Measurements from ENCODE around the gene GRM4.

The GRM4 gene

DNA sequence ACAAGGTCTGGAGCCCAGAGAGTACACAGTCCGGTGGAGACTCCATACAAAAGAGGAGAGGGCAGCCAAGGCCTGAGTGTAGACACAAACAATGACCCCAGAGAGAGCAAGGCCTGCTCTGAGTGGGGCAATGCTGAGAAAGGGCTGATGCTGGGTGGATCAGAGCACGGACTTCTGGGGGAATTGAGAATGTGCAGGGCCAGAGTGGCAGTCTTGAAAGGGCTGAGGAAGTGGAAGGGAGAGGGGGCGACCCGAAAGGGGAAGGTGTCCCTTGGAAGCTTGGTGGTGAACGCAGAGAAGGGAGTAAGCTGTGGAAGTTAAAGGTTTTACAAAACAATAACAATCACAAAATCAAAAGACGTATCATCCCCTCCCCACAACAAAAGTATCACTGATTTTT, 12.0 kb upstream of the GRM4 start:
- FAIRE-seq (no peak), DNase-seq (ENCODE audit: low spot score) (no peak)

DNA sequence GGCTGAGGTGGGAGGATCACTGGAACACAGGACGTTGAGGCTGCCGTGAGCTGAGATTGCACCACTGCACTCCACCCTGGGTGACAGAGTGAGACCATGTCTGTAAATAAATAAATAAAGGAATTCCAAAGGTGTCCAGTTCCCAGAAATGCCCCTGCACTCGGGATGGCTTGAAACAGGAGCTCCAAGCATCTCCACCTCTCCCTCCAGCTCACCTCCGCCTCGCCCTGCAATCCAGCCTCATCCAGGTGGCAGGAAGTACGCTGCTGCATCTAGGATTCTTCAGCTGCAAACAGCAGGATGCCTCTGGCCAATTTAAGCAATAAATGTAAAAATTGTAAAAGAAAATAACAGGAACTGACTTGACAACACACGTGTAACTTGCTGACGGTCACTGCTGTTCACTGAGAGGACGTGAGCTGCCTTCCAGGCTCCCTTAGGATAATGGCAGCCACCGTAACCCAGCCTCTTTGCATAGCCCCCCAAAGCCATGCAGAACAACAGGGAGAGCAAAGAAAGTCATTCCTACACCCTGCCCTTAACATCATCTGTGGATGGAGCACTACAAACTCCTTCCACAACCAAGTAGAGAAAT, 11.4 kb upstream of the GRM4 start:
- DNase-seq (ENCODE audit: low spot score), result no peak
- FAIRE-seq, result no peak

GRCh38 chr6:34155471-34156300, 9.8 kb upstream of the GRM4 start:
- FAIRE-seq (no peak), DNase-seq (ENCODE audit: low spot score) (no peak)

DNA sequence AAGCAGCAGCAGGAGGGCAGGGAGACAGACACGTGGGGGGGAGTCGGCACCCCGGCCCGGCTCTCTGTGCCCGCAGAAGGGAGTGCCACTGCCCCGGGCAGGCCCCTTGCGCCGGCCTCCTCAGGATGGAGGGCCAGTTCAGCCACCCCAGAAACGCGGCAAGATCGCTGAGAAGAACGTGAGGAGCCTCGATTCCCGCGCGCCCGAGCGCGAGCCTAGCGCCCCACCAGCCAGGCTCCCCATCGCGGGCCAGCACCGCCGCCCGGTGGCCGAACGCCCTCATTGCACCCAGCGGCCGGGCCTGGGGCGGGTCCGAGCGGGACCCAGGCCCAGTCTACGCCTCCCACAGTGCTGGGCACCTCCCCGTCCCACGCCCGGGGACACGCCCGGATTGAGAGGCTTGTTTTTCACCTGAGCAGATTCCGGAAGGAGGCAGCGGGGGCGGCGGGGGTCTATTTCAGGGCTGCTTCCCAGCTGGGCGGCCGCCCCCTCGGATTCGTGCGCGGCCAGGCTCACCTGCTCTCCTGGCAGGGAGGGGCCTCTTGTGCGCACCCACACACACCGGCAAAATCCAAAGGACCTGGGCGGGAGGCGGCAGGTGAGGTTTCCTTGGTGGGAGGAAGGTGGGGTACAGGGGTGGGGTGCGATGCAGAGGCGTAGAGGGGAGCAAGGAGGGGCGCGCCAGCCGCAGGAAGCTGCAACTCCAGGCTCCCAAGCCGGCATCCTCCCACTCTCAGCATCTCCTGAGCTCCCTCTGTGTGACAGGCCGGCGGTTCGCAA, 9.0 kb upstream of the GRM4 start:
- DNase-seq (ENCODE audit: low spot score) (peak; percentile 86), FAIRE-seq (no peak)

DNA sequence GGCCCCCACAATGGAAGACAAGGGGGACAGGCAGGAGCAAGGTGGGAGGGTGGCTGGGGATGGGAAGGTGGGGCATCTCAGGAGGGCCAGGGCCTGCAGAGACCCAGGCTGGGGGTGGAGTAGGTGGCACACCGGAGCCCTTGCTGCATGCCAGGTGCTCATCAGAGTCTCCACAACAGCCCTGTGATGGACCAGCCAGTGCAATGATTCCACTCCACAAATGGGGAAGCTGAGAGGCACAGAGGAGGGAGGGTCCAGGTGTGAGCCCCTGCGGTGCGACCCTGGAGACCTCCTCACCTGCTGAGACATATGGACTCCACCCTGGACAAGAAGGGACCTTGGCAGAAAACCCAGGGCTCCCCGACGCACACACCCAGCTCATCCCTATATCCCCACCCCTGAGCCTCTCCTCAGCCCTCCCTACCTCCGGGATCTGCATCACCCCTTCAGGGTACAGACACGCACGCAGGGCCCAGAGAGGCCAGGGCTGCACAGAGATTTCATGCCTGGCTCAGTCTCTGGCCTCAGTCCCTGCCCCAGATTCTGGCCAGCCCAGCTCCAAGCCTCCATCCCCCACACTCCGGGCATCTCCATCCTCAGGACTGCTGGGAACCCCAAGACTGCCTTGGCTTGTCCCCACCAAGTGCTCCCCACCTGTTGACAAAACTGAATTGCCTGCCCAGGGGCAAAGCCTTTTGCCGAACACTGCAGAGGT, 7.1 kb upstream of the GRM4 start:
- FAIRE-seq, result no peak
- no peak for DNase-seq (ENCODE audit: low spot score)

GRCh38 chr6:34152042-34152524, 6.2 kb upstream of the GRM4 start:
- FAIRE-seq, result no peak
- DNase-seq (ENCODE audit: low spot score), result no peak

GRCh38 chr6:34151321-34152041, 5.6 kb upstream of the GRM4 start:
- DNase-seq (ENCODE audit: low spot score) (no peak), FAIRE-seq (no peak)

DNA sequence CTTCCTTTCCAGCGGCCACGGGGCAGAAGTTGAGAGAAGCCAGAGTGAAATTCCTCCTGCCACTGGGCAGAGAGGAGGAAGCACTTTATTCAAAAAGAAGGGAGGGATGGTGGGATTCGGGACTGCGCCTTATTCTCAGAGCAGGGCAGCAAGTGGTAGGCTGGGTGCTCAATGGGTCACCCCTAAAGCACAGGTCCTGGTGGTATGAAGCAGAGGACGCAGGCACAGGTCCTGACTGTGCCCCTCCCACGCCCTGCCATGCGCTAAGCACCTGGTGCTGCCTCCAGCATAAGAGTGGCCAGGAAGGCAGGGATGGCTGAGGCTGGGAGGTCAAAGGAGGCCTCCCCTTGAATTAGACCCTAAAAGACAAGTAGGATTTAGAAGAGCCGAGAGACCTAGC, 4.9 kb upstream of the GRM4 start:
- FAIRE-seq, result no peak
- DNase-seq (ENCODE audit: low spot score), result no peak

GRCh38 chr6:34149831-34150400, 4.0 kb upstream of the GRM4 start:
- DNase-seq (ENCODE audit: low spot score) (no peak), FAIRE-seq (no peak)

DNA sequence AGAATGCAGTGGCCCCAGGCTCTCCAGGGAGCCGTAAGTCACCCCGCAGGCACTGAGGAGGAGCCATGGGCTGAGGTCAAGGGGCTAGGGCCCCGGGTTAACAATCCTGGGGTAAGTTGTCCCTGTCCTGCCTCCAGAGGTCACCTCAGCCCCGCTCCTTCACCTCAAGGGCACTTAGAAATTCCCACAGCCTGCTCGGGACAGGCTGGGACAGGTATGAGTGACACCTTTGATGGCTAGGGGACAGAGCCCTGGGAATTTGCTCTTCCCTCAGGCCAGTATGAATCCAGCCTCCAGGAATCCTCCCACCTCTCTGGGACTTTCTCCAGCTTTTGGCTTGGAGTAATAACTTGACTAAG, 3.5 kb upstream of the GRM4 start:
- no peak for DNase-seq (ENCODE audit: low spot score)
- FAIRE-seq, result no peak

DNA sequence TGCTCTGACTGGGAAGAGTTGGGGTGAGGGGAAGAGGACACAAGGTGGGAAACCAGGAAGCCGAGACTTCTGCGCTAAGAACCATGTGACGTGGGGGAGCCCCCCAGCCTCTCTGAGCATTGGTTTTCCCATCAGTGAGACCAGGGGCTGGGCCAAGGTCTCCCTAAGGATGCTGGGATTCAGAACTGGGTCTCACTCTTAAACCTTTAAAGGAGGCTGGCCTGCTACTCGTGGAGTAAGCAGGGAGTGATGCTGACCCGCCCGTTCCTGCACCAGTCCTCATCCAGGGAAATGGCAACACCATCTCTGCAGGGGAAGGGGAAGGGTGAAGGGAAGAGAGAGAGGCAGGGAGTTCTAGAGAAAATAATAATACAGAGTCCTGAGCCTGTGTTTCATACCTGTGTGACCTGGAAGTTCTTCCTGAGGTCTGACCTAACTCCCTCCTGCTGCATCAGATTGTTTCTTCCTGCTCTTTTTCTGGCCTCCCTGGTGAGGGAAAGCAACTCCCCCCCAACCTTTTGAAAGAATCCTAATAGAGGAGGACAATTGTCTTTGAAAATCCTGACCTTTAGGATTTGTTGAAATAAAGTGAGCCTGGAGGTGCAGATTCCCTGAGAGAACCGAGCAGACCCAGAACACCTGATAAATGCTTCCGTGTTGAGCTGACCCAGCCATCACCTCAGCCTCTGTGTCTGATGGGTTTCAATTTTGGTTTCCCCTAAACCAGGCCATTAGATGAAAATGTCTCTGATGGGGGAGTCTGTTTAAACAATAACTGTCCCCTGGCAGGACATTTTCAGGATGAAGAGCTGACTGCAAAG, 3.0 kb upstream of the GRM4 start:
- FAIRE-seq, result no peak
- DNase-seq (ENCODE audit: low spot score), result no peak

DNA sequence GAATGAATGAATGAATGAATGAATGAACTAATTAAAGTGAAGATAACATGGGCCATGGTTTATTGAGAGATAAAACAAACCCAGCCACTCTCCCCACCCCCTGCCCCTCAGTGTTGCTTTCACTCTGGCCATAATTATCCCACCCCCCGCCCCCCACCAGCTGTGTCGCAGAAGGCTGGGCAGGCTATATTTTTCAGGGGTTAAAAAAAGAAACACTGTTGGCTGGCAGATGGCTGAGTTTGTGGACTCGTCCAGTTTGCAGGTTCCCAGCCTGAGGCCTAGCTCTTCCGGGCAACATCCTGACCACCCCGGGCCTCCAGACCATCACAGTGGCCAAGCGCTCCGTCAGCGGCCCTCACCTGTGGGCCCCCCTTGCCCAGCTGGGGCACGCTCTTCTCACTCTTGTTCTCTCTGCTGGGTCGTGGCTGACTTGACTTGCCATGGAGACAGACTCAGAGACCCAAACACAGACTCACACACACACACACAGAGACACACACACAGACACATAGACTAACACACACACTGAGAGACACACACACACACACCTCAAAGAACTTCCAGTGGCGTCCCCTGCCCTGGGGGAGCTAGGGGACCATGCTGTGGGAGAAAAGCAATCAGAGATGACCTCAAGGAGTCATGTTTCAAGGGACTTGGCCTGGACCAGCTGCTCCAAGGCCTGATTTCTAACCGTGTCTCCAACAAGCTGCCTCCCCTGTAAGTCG, 2.2 kb upstream of the GRM4 start:
- DNase-seq (ENCODE audit: low spot score) (no peak), FAIRE-seq (no peak)

DNA sequence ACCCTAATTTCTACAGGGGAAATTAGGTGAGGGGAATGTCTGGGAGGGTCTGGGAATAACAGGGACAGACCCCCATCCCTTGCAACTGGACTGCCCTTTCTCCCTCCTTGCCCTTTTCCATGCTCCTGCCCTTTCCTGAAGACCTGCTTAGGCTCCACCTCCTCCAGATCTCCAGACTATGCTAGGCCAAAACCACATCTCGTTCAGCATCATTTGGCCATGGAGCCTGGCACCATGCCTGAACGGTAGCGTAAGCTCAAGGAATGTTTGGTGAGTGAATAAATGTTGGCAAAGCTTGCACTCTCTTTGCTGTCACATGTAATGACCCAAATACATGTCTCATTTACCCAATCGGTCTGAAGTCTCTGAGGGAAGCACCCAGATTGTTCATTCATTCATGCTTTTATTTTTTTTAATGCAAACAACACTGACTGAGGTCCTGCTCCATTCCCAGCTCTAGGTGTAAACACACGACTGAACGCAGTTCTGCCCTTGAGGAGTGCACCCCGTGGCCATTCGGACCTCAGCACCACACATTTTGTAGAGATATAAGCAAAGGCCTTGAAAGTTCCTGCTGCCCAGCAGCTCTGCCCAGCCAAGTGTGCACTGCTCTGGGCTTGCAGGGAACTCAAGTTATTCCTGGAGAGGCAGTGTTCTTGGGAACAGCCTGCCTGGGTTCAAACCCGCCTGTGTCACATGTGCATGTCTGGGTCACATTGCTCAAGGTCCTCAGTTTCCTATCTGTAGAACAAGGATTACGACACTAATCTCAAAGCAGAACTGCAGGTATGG, 1.1 kb upstream of the GRM4 start:
- FAIRE-seq, result peak; percentile 40
- peak; percentile 38 for DNase-seq (ENCODE audit: low spot score)

GRCh38 chr6:34145161-34146020, 496 bp downstream of the GRM4 start:
- FAIRE-seq (no peak), DNase-seq (ENCODE audit: low spot score) (no peak)

DNA sequence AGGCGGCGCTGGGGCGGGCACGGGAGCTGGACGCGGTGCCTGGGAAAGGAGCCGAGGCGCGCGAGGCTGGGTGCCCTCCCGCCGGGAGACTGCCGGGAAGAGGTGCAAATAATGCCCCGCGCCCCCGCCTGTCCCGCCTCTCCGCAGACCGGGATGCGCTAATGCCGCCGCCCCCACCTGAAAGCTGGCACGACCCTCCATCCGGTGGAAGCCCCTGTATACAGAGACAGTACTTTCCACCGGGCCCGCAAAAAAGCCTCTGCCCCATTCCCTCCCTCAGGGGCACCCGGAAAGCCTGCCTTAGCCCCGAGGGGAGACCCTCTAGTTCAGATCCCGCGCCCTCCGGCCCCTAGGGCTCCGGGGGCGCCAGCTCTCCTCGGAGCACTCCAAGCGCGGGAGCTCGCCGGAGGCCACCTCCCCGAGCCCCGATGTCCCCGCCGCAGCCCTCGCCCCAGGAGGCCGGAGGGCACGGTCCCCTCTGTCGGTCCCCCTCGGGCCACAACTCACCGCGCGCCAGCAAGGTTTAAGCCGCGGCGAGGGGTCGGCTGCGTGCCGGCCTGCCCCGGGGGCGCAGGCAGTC, 1.2 kb downstream of the GRM4 start:
- no peak for FAIRE-seq

GRCh38 chr6:34143884-34144580, 1.9 kb downstream of the GRM4 start:
- peak; percentile 67 for DNase-seq (ENCODE audit: low spot score)
- no peak for FAIRE-seq

More for the DNA sequence above, 1.2 kb downstream of the GRM4 start:
- no peak for DNase-seq (ENCODE audit: low spot score)
